GM12878 (cell line): ENCODE results near the gene CCL4L2. TPM values are rescaled to one million over a fixed set of nuclear protein-coding genes. Genes with fewer than 3 reads are reported as not detected.

Experiments used
- ATAC-seq: fragments of 200-7000 bp; cut with Tn5 transposase; 3 replicates; pipeline ENCODE4 v1.9.1; 2020; ENCODE audit warnings: mild to moderate bottlenecking, moderate library complexity
- BruUV-seq: library from RNA; stranded (reverse); fragments of 400-500 nt; replicated peaks from 2 replicates; lab custom pipeline; 2021; lab: Mats Ljungman, UMichigan
- CTCF ChIA-PET: fragments of 300-600 bp; sonication (Branson Sonifier 250); formaldehyde crosslinking; extraction: SDS; loops from one replicate; lab custom pipeline; 2021; ENCODE audit warnings: inconsistent platforms; lab: Yijun Ruan, JAX
- POLR2A ChIA-PET: fragments of 350-600 bp; formaldehyde crosslinking; extraction: SDS; loops from one replicate; lab custom pipeline; 2021; ENCODE audit warnings: inconsistent platforms; lab: Charles Lee
- RAD21 ChIA-PET: fragments of 300-600 bp; sonication (Branson Sonifier 250); formaldehyde crosslinking; loops from one replicate; lab custom pipeline; 2023; ENCODE audit warnings: antibody characterized with exemption; ENCODE audit not compliant: unreplicated experiment; lab: Charles Lee
- SMC1A ChIA-PET: fragments of 300-600 bp; sonication (Branson Sonifier 250); formaldehyde crosslinking; loops from one replicate; lab custom pipeline; 2023; ENCODE audit not compliant: unreplicated experiment, uncharacterized antibody; lab: Charles Lee
- DNase-seq: peaks from one replicate; pipeline ENCODE4 v3.0.0-alpha.2; 2011; ENCODE audit warnings: low read depth, low spot score
- FAIRE-seq: peaks from 3 replicates; lab custom pipeline; 2011; peaks lifted over from hg19 to GRCh38; lab: Jason Lieb, UNC
- H2AFZ ChIP-seq: 2 replicates; pipeline ENCODE4 v1.6.0; 2011; ENCODE audit warnings: low read depth, low read length, control low read depth; ENCODE audit not compliant: control insufficient read depth
- H3K27ac ChIP-seq: 2 replicates; pipeline ENCODE4 v1.5.1; 2011; ENCODE audit warnings: control low read depth; ENCODE audit not compliant: control insufficient read depth, insufficient read depth
- H3K27me3 ChIP-seq, 2 experiments: replicated peaks in 1 of 2; 2 replicates each; pipeline versions ENCODE4 v1.6.0 to v1.6.1; 2011; ENCODE audit warnings: low read length in 1 of 2; ENCODE audit not compliant: control insufficient read depth in 2 of 2, insufficient read depth in 2 of 2
- H3K36me3 ChIP-seq, 2 experiments: 2 replicates each; pipeline ENCODE4 v1.5.1; 2011; ENCODE audit warnings: low read length in 1 of 2; ENCODE audit not compliant: control insufficient read depth in 2 of 2, insufficient read depth in 2 of 2
- H3K4me1 ChIP-seq: 2 replicates; pipeline ENCODE4 v1.6.1; 2011; ENCODE audit warnings: mild to moderate bottlenecking, low read length, moderate library complexity, mixed read lengths; ENCODE audit not compliant: control insufficient read depth, insufficient read depth
- H3K4me2 ChIP-seq: 2 replicates; pipeline ENCODE4 v1.6.0; 2011; ENCODE audit warnings: control low read depth; ENCODE audit not compliant: control insufficient read depth, insufficient read depth
- H3K4me3 ChIP-seq: fragments of 200-600 bp; sonication (generic); 2 replicates; pipeline ENCODE4 v1.5.1; 2016
- H3K79me2 ChIP-seq: 2 replicates; pipeline ENCODE4 v1.6.0; 2011; ENCODE audit warnings: low read length; ENCODE audit not compliant: control insufficient read depth, insufficient read depth
- H3K9ac ChIP-seq: 2 replicates; pipeline ENCODE4 v1.8.0; 2011; ENCODE audit warnings: low read length, control low read depth, mixed read lengths; ENCODE audit not compliant: control insufficient read depth, insufficient read depth
- H3K9me3 ChIP-seq: replicated peaks from 3 replicates; pipeline ENCODE4 v1.5.1; 2011; ENCODE audit warnings: mild to moderate bottlenecking, low read length; ENCODE audit not compliant: control insufficient read depth, insufficient read depth
- H4K20me1 ChIP-seq: 2 replicates; pipeline ENCODE4 v1.6.0; 2011; ENCODE audit not compliant: control insufficient read depth, insufficient read depth
- FOS ChIP-seq: IDR thresholded peaks from 3 replicates; pipeline ENCODE4 v1.6.1; 2011; ENCODE audit warnings: borderline replicate concordance; ENCODE audit not compliant: insufficient read length; ENCODE audit errors: extremely low read depth
- GABPA ChIP-seq: IDR thresholded peaks from 2 replicates; pipeline ENCODE4 v1.6.1; 2014; ENCODE audit warnings: antibody characterized with exemption, low read depth, mild to moderate bottlenecking, inconsistent platforms
- GATAD2B ChIP-seq: fragments of 450-650 bp; conservative IDR thresholded peaks from 2 replicates; pipeline ENCODE4 v1.6.1; 2017; ENCODE audit warnings: low read depth, mild to moderate bottlenecking, moderate library complexity
- HDGF ChIP-seq: fragments of 450-650 bp; IDR thresholded peaks from 2 replicates; pipeline ENCODE4 v1.6.1; 2016; ENCODE audit warnings: antibody characterized with exemption
- IKZF1 ChIP-seq: fragments of 450-650 bp; conservative IDR thresholded peaks from 2 replicates; pipeline ENCODE4 v1.6.1; 2017; ENCODE audit warnings: antibody characterized with exemption, mild to moderate bottlenecking
- KAT2A ChIP-seq: conservative IDR thresholded peaks from 2 replicates; pipeline ENCODE4 v1.6.1; 2011; ENCODE audit warnings: low read depth, low read length; ENCODE audit not compliant: control insufficient read depth
- POLR2A ChIP-seq: IDR thresholded peaks from 2 replicates; pipeline ENCODE4 v1.6.1; 2011; ENCODE audit warnings: low read depth, mild to moderate bottlenecking, low read length
- PRDM15 ChIP-seq: fragments of 450-650 bp; formaldehyde crosslinking; IDR thresholded peaks from 2 replicates; pipeline ENCODE4 v1.4.0; 2020; ENCODE audit warnings: mild to moderate bottlenecking, moderate library complexity
- RCOR1 ChIP-seq: conservative IDR thresholded peaks from 2 replicates; pipeline ENCODE4 v1.6.1; 2012; ENCODE audit warnings: low read depth, low read length, improper control_type of control experiment
- RELA ChIP-seq: fragments of 450-650 bp; IDR thresholded peaks from 2 replicates; pipeline ENCODE4 v1.8.0; 2014; ENCODE audit warnings: borderline replicate concordance; ENCODE audit not compliant: partially characterized antibody
- RFX5 ChIP-seq: IDR thresholded peaks from 2 replicates; pipeline ENCODE4 v1.6.1; 2011; ENCODE audit warnings: low read depth, low read length, improper control_type of control experiment
- TARDBP ChIP-seq: IDR thresholded peaks from 2 replicates; pipeline ENCODE4 v1.6.1; 2016; ENCODE audit warnings: borderline replicate concordance
- YBX1 ChIP-seq: fragments of 450-650 bp; IDR thresholded peaks from 2 replicates; pipeline ENCODE4 v1.6.1; 2016; ENCODE audit warnings: antibody characterized with exemption
- WGBS: methylation state at CpG from one replicate; pipeline ENCODE4 v1.1.6; 2016; ENCODE audit warnings: low lambda C conversion rate; ENCODE audit not compliant: insufficient replicate concordance, insufficient coverage; ENCODE audit errors: missing lambda C conversion rate; 5-methylcytosine and 5-hydroxymethylcytosine counted together
- in situ Hi-C: fragments of 300-500 bp; cut with MboI; formaldehyde crosslinking; loops from 9 replicates; pipeline ENCODE4 v1.14.3; 2018; ENCODE audit warnings: mixed read lengths
- intact Hi-C: fragments of 100-400 bp; cut with micrococcal nuclease; formaldehyde crosslinking; loops from one replicate; pipeline ENCODE4 v1.14.2; 2022; ENCODE audit not compliant: unreplicated experiment
- polyA plus RNA-seq, 11 experiments: library from polyadenylated mRNA; depleted of rRNA in 4 of 11; unstranded in 6 of 11; stranded (reverse) in 5 of 11; fragments of >200 nt; fragmentation: Nextera tagmentation in 4 of 11; fragmentation: Illumina TruSeq in 1 of 11; extraction: Ambion mirVana in 4 of 11; extraction: Trizol in 1 of 11; gene quantifications; 1 replicate in 1 of 11; 2 replicates in 10 of 11; pipeline versions ENCODE4 v1.2.1 to v1.2.3, GENCODE V29; 2011 to 2016; ENCODE audit warnings: inconsistent platforms in 2 of 11, missing spikeins in 2 of 11, low read depth in 1 of 11
- total RNA-seq, 4 experiments: library from RNA; depleted of rRNA in 3 of 4; stranded (reverse); fragments of >200 nt in 3 of 4; fragmentation: Illumina TruSeq in 1 of 4; extraction: Trizol in 1 of 4; gene quantifications; 2 replicates each; pipeline versions ENCODE4 v1.2.1 to v1.2.3, GENCODE V29; 2013 to 2021
- TF ChIP-seq, protein P1 (sequence below): IDR thresholded peaks from 2 replicates; pipeline ENCODE4 v1.6.1; 2012; ENCODE audit warnings: mild to moderate bottlenecking, low read depth, low read length
- TF ChIP-seq, protein P2 (sequence below): fragments of 450-650 bp; formaldehyde crosslinking; IDR thresholded peaks from 2 replicates; pipeline ENCODE4 v1.4.0; 2022; ENCODE audit warnings: mild to moderate bottlenecking, moderate library complexity

The CCL4L2 gene
- total and polyA plus RNA-seq, 10 of the 15 experiments (the other 5 are each of a cell fraction or from before 2014, with no cell fraction given), result 2.3 to 275 (median 14.5) TPM

GRCh38 chr17:36193216-36193775 is 17.6 kb upstream of the CCL4L2 start:
- ATAC-seq, result no peak
- peaks cover 19% of the 10 kb centered on the region for H3K4me1 ChIP-seq
- WGBS, result 86% methylated on average over 1 of the region's 1 CpG
- H3K4me3 ChIP-seq, result no peak overlapping the region
- DNase-seq, result no peak
- intact Hi-C loops, result no loop called here
- in situ Hi-C loops, result no loop called here
- H3K27ac ChIP-seq, result no peak overlapping the region
- ChIA-PET SMC1A (interaction anchor here (0.8 to 2.4 kb wide), 7 partner anchors 9 to 224 kb away, joined by 3 to 7 read pairs (median 4); partner anchors contain the start of gene CCL4L2), RAD21 (no interaction called here), POLR2A (interaction anchor here (0.6 to 1.0 kb wide), 2 partner anchors 18 to 376 kb away, joined by 3 read pairs; no protein-coding TSS in a partner anchor), CTCF (no interaction called here)
- H3K4me2 ChIP-seq, result no peak overlapping the region
- H3K27me3 ChIP-seq, result no peaks in the 10 kb centered on the region
- H2AFZ ChIP-seq, result no peak overlapping the region
- no peaks in the 10 kb centered on the region for H3K9me3 ChIP-seq
- BruUV-seq, result no TSS peak
- no peak overlapping the region for H3K9ac ChIP-seq
- no peaks in the 10 kb centered on the region for H3K36me3 ChIP-seq
- no peaks in the 10 kb centered on the region for H4K20me1 ChIP-seq
- no peak for FAIRE-seq
- H3K79me2 ChIP-seq, result no peaks in the 10 kb centered on the region
- TF ChIP-seq KAT2A, result no peak
- no peak for TF ChIP-seq YBX1
- TF ChIP-seq PRDM15 (CRISPR knock-in tag), result no peak
- TF ChIP-seq GABPA, result no peak
- TF ChIP-seq RELA, result no peak
- TF ChIP-seq POLR2A, result no peak
- TF ChIP-seq, protein P1, sequence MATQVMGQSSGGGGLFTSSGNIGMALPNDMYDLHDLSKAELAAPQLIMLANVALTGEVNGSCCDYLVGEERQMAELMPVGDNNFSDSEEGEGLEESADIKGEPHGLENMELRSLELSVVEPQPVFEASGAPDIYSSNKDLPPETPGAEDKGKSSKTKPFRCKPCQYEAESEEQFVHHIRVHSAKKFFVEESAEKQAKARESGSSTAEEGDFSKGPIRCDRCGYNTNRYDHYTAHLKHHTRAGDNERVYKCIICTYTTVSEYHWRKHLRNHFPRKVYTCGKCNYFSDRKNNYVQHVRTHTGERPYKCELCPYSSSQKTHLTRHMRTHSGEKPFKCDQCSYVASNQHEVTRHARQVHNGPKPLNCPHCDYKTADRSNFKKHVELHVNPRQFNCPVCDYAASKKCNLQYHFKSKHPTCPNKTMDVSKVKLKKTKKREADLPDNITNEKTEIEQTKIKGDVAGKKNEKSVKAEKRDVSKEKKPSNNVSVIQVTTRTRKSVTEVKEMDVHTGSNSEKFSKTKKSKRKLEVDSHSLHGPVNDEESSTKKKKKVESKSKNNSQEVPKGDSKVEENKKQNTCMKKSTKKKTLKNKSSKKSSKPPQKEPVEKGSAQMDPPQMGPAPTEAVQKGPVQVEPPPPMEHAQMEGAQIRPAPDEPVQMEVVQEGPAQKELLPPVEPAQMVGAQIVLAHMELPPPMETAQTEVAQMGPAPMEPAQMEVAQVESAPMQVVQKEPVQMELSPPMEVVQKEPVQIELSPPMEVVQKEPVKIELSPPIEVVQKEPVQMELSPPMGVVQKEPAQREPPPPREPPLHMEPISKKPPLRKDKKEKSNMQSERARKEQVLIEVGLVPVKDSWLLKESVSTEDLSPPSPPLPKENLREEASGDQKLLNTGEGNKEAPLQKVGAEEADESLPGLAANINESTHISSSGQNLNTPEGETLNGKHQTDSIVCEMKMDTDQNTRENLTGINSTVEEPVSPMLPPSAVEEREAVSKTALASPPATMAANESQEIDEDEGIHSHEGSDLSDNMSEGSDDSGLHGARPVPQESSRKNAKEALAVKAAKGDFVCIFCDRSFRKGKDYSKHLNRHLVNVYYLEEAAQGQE, result no peak
- TF ChIP-seq RCOR1, result no peak
- TF ChIP-seq HDGF, result no peak
- no peak for TF ChIP-seq RFX5
- no peak for TF ChIP-seq FOS
- TF ChIP-seq, protein P2, sequence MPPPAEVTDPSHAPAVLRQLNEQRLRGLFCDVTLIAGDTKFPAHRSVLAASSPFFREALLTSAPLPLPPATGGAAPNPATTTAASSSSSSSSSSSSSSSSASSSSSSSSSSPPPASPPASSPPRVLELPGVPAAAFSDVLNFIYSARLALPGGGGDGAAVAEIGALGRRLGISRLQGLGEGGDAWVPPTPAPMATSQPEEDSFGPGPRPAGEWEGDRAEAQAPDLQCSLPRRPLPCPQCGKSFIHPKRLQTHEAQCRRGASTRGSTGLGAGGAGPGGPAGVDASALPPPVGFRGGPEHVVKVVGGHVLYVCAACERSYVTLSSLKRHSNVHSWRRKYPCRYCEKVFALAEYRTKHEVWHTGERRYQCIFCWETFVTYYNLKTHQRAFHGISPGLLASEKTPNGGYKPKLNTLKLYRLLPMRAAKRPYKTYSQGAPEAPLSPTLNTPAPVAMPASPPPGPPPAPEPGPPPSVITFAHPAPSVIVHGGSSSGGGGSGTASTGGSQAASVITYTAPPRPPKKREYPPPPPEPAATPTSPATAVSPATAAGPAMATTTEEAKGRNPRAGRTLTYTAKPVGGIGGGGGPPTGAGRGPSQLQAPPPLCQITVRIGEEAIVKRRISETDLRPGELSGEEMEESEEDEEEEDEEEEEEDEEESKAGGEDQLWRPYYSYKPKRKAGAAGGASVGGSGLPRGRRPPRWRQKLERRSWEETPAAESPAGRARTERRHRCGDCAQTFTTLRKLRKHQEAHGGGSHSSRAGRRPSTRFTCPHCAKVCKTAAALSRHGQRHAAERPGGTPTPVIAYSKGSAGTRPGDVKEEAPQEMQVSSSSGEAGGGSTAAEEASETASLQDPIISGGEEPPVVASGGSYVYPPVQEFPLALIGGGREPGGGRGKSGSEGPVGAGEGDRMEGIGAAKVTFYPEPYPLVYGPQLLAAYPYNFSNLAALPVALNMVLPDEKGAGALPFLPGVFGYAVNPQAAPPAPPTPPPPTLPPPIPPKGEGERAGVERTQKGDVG (CRISPR knock-in tag), result no peak
- TF ChIP-seq GATAD2B, result no peak
- no peak for TF ChIP-seq IKZF1
- TF ChIP-seq TARDBP, result no peak
